Fibroblast of lung (primary cell): ENCODE results near the gene LRMDA.

ENCODE experiments used
- CTCF ChIP-seq, 2 donors: IDR thresholded peaks in 1 of 2; conservative IDR thresholded peaks in 1 of 2; 1 replicate in 1 of 2; 2 replicates in 1 of 2; pipeline ENCODE4 v1.5.1; 2011 to 2012; ENCODE audit warnings: low read length in 2 of 2, control low read depth in 1 of 2, inconsistent platforms in 1 of 2, low read depth in 1 of 2, mild to moderate bottlenecking in 1 of 2
- EZH2 ChIP-seq: IDR thresholded peaks from 2 replicates; pipeline ENCODE4 v1.5.1; 2012; ENCODE audit warnings: low read length, control low read depth, mild to moderate bottlenecking; ENCODE audit errors: missing control alignments

- no peak for TF ChIP-seq CTCF (conservative IDR thresholded peaks at IDR 0.05 in 1 of 2, IDR thresholded peaks at IDR 0.05 in 1 of 2; ENCODE audit: low read depth in 1 of 2, low read length in 2 of 2)
- TF ChIP-seq EZH2: no peak
These were observed 334.3 kb downstream of the LRMDA start for GRCh38 chr10:75765789-75766096.
